ENCODE data around the gene TBC1D8.

DNA sequence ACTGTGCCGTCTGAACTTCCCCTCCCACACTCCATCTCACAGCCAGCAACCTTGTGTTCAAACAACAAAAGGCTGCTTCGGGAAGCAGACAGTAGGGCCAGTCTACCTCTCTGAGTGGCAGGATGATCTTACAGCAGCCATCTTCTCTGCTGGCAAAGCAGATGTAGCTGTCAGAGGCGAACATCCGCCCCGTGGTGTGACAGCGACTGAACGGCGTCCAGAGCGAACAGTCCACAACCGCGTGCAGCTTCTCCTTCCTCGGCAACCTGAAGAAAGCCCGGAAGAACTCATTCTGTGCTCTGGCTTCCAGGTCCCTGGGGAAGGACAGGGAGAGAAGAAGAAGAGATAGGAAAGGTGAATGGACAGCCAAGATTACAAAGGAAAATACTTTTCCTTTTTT, 111.1 kb downstream of the TBC1D8 start:
- TF ChIP-seq POLR2A (IDR thresholded peaks at IDR 0.05) (no peak), CTCF (IDR thresholded peaks at IDR 0.05) (no peak), POLR2AphosphoS5 (IDR thresholded peaks at IDR 0.05) (no peak)

Data from prostate gland (tissue), 2 donors.